Neural progenitor cell (in vitro differentiated cells): ENCODE results near the gene DEDD2. TPM values are rescaled to one million over a fixed set of nuclear protein-coding genes. Genes with fewer than 3 reads are reported as not detected.

Experiments used
- DNase-seq: peaks from one replicate; pipeline ENCODE4 v3.0.0-alpha.2; 2016; ENCODE audit warnings: low spot score
- H2AFZ ChIP-seq: fragments of 200-600 bp; sonication (generic); replicated peaks from 2 replicates; pipeline ENCODE4 v1.6.1; 2016; ENCODE audit warnings: antibody characterized with exemption
- H3F3A ChIP-seq: fragments of 200-600 bp; sonication (generic); 2 replicates; pipeline ENCODE4 v1.6.1; 2016; ENCODE audit warnings: antibody characterized with exemption, low read depth
- H3K27ac ChIP-seq: fragments of 200-600 bp; sonication (generic); 2 replicates; pipeline ENCODE4 v1.5.1; 2016; ENCODE audit warnings: mild to moderate bottlenecking
- H3K27me3 ChIP-seq: fragments of 200-600 bp; sonication (generic); 2 replicates; pipeline ENCODE4 v1.6.1; 2016; ENCODE audit warnings: mild to moderate bottlenecking, moderate library complexity
- H3K36me3 ChIP-seq: fragments of 200-600 bp; sonication (generic); 2 replicates; pipeline ENCODE4 v1.5.1; 2016
- H3K4me1 ChIP-seq: fragments of 200-600 bp; sonication (generic); 2 replicates; pipeline ENCODE4 v1.6.1; 2016; ENCODE audit warnings: mixed run types
- H3K4me2 ChIP-seq: fragments of 200-600 bp; sonication (generic); 2 replicates; pipeline ENCODE4 v1.6.1; 2016
- H3K4me3 ChIP-seq: fragments of 200-600 bp; sonication (generic); 2 replicates; pipeline ENCODE4 v1.5.1; 2016
- H3K79me2 ChIP-seq: fragments of 200-600 bp; sonication (generic); 2 replicates; pipeline ENCODE4 v1.6.1; 2016; ENCODE audit warnings: low read depth
- H3K9ac ChIP-seq: fragments of 200-600 bp; sonication (generic); 2 replicates; pipeline ENCODE4 v1.6.1; 2016
- H3K9me3 ChIP-seq: fragments of 200-600 bp; sonication (generic); 2 replicates; pipeline ENCODE4 v1.5.1; 2016; ENCODE audit warnings: low read depth
- H4K20me1 ChIP-seq: fragments of 200-600 bp; sonication (generic); 2 replicates; pipeline ENCODE4 v1.6.1; 2016; ENCODE audit warnings: low read depth
- H3K27ac Mint-ChIP-seq: 3 replicates; pipeline ENCODE4 v1.8.0; 2021; ENCODE audit warnings: mixed read lengths
- H3K27me3 Mint-ChIP-seq: 2 replicates; pipeline ENCODE4 v1.8.0; 2022; ENCODE audit warnings: low read depth, mild to moderate bottlenecking, inconsistent platforms, moderate library complexity, mixed read lengths; ENCODE audit not compliant: insufficient read depth
- H3K36me3 Mint-ChIP-seq: 3 replicates; pipeline ENCODE4 v1.8.0; 2021; ENCODE audit warnings: mixed read lengths
- H3K4me1 Mint-ChIP-seq: 3 replicates; pipeline ENCODE4 v1.8.0; 2021; ENCODE audit warnings: mixed read lengths
- H3K4me3 Mint-ChIP-seq: 3 replicates; pipeline ENCODE4 v1.8.0; 2021; ENCODE audit warnings: mild to moderate bottlenecking, moderate library complexity, mixed read lengths
- H3K9me3 Mint-ChIP-seq: 3 replicates; pipeline ENCODE4 v1.8.0; 2020; ENCODE audit warnings: mixed read lengths
- CTCF ChIP-seq: fragments of 200-600 bp; sonication (generic); IDR thresholded peaks from 2 replicates; pipeline ENCODE4 v1.5.1; 2017; ENCODE audit warnings: antibody characterized with exemption, mild to moderate bottlenecking
- EZH2 ChIP-seq: fragments of 200-600 bp; sonication (generic); IDR thresholded peaks from 2 replicates; pipeline ENCODE4 v1.6.1; 2017; ENCODE audit warnings: antibody characterized with exemption, mild to moderate bottlenecking, moderate library complexity
- EZH2phosphoT487 ChIP-seq: fragments of 200-600 bp; sonication (generic); IDR thresholded peaks from 2 replicates; pipeline ENCODE4 v1.6.1; 2017; ENCODE audit warnings: antibody characterized with exemption
- total RNA-seq: library from RNA; depleted of rRNA; stranded (reverse); fragments of >200 nt; gene quantifications from 2 replicates; pipeline ENCODE4 v1.2.3, GENCODE V29; 2015; ENCODE audit warnings: low replicate concordance

The DEDD2 gene
- total RNA-seq, 1 donor from 2014 or later = 19.8 TPM

DNA sequence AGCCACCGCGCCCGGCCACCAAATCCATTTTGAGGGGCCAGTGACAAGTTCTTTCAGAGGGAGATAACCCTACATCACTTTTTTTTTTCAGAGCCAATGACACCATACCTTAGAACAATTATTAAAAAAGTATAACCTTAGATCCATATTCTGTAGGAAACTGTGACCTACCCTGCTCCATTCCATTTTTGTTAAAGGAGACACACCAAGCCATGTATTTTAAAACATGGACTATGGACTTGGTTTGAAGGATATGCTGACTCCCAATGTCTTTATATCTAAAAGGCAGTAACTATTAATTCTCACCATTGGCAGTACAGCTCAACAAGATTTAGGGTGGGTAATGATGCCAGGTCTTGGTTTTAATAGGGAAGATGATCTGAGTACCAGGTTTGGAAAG is 23.8 kb upstream of the DEDD2 start:
- H3K36me3 Mint-ChIP-seq = peaks cover 18% of the 10 kb centered on the region
- no peak overlapping the region for H3K27ac Mint-ChIP-seq
- Histone ChIP-seq H3K9ac (peak overlapping the region; percentile 95), H3K4me2 (peak overlapping the region; percentile 93), H3K79me2 (peaks cover 28% of the 10 kb centered on the region), H3K27me3 (no peaks in the 10 kb centered on the region), H3K9me3 (no peaks in the 10 kb centered on the region), H3K36me3 (no peaks in the 10 kb centered on the region), H3K4me1 (peaks cover 8% of the 10 kb centered on the region), H2AFZ (no peak overlapping the region), H3F3A (peaks cover 26% of the 10 kb centered on the region), H3K4me3 (peak overlapping the region; percentile 92), H4K20me1 (peaks cover 48% of the 10 kb centered on the region), H3K27ac (no peak overlapping the region)
- H3K27me3 Mint-ChIP-seq = peaks cover 3% of the 10 kb centered on the region
- H3K9me3 Mint-ChIP-seq = no peaks in the 10 kb centered on the region
- peak overlapping the region; percentile 96 for H3K4me3 Mint-ChIP-seq
- DNase-seq = no peak
- TF ChIP-seq EZH2 (no peak), EZH2phosphoT487 (no peak), CTCF (no peak)
- H3K4me1 Mint-ChIP-seq = peaks cover 35% of the 10 kb centered on the region

DNA sequence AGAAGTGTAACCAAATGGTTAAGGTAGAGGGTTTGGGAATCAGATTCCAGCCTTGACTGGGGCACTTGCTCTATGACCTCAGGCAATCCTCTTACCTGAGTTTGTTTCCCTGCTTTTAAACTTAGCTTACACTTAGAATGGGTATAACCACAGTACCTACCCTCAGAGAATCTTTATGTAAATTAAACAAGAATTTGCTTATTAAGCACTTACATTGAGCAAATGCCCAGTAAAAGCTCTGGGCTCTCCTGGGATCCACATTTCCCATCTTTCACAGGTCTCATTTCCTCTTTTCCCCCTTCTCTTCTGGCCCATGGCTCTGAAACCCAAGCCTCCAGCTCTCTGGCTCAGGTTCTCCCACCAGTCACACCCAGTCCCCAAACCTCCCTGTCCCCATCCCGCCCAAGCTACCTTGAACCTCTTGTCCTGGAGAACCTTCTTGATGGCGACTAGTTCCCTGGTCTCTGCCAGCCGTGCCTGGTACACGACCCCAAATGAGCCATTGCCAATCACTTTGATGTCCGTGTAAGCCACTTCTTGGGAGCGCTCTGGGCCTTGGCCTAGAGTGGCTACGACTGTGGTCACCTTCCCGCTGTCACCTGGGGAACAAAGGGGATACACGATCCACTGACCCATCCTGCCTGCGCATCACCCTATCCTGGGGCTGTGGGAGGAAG is 22.2 kb upstream of the DEDD2 start:
- no peak overlapping the region for H2AFZ ChIP-seq
- no peak overlapping the region for H3K4me3 ChIP-seq
- H3K4me1 ChIP-seq = peaks cover 8% of the 10 kb centered on the region
- H3K4me2 ChIP-seq = no peak overlapping the region
- no peak overlapping the region for H3K27ac ChIP-seq
- H3K27ac Mint-ChIP-seq = no peak overlapping the region
- H3K36me3 ChIP-seq = no peaks in the 10 kb centered on the region
- no peak for TF ChIP-seq EZH2
- no peak for TF ChIP-seq CTCF
- TF ChIP-seq EZH2phosphoT487 = no peak
- no peak for DNase-seq
- H3K4me3 Mint-ChIP-seq = peak overlapping the region; percentile 96
- no peak overlapping the region for H3K9ac ChIP-seq
- peaks cover 23% of the 10 kb centered on the region for H3K4me1 Mint-ChIP-seq
- no peaks in the 10 kb centered on the region for H3K9me3 Mint-ChIP-seq
- peaks cover 28% of the 10 kb centered on the region for H3K79me2 ChIP-seq
- H3K27me3 Mint-ChIP-seq = no peaks in the 10 kb centered on the region
- peaks cover 44% of the 10 kb centered on the region for H4K20me1 ChIP-seq
- H3K36me3 Mint-ChIP-seq = peaks cover 25% of the 10 kb centered on the region
- no peaks in the 10 kb centered on the region for H3K9me3 ChIP-seq
- peaks cover 12% of the 10 kb centered on the region for H3F3A ChIP-seq
- H3K27me3 ChIP-seq = no peaks in the 10 kb centered on the region

GRCh38 chr19:42235181-42235580 is 17.7 kb upstream of the DEDD2 start:
- TF ChIP-seq EZH2phosphoT487 = no peak
- no peak for TF ChIP-seq CTCF
- no peak for TF ChIP-seq EZH2
- Mint-ChIP-seq H3K36me3 (peaks cover 38% of the 10 kb centered on the region), H3K9me3 (no peaks in the 10 kb centered on the region), H3K4me3 (no peak overlapping the region), H3K27ac (no peak overlapping the region), H3K27me3 (peaks cover 2% of the 10 kb centered on the region), H3K4me1 (no peaks in the 10 kb centered on the region)
- Histone ChIP-seq H3K79me2 (peaks cover 8% of the 10 kb centered on the region), H2AFZ (no peak overlapping the region), H3K9me3 (no peaks in the 10 kb centered on the region), H3K36me3 (no peaks in the 10 kb centered on the region), H3K27ac (no peak overlapping the region), H3K9ac (no peak overlapping the region), H3K4me3 (no peak overlapping the region), H4K20me1 (peaks cover 71% of the 10 kb centered on the region), H3K27me3 (no peaks in the 10 kb centered on the region), H3K4me2 (no peak overlapping the region), H3F3A (peaks cover 8% of the 10 kb centered on the region), H3K4me1 (no peaks in the 10 kb centered on the region)
- no peak for DNase-seq
